Measurements from ENCODE around the gene PDE6A. TPM values are rescaled to one million over a fixed set of nuclear protein-coding genes. Genes with fewer than 3 reads are reported as not detected.

PDE6A gene
- total and polyA plus RNA-seq, 2 of the 8 experiments (the other 6 are each of a cell fraction or from before 2014, with no cell fraction given) = not detected

DNA sequence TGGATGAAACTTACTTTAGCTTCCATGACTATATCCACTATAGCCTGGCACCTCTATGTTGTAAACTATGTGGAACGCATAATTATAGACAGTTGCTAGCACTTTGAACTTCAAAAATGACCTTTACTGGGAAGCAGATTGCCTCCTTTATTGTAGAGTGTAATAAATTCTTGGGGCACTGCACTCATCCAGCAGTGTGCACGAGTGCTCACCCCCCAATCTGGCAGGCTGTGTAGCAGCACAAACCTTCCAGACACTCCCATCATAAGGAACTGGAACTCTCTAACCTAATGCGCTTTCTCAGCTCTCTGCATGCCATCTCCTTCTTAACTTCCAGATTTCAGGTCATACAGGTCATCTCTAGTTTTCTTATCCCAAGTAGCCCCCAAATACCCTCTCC is 1.5 kb upstream of the PDE6A start:
- Histone ChIP-seq H4K8ac (ENCODE audit: extremely low read depth, insufficient read depth, low read length) (no peak overlapping the region), H3K4ac (replicated peaks; ENCODE audit: insufficient read length, low read depth, low read length) (no peak overlapping the region), H2AK5ac (ENCODE audit: low read depth, low read length) (no peak overlapping the region), H3K27ac (ENCODE audit: low read depth, low read length) (no peak overlapping the region), H3K9me3 (ENCODE audit: insufficient read depth in 2 of 2, low read depth in 1 of 2, low read length in 1 of 2) (no peaks in the 10 kb centered on the region), H2BK15ac (ENCODE audit: low read length) (no peak overlapping the region), H4K5ac (ENCODE audit: insufficient read length, low read depth, low read length) (no peak overlapping the region), H3K4me2 (ENCODE audit: insufficient read depth in 1 of 2, low read depth in 2 of 2, low read length in 2 of 2) (no peak overlapping the region), H2BK12ac (ENCODE audit: low read depth, low read length) (no peak overlapping the region), H3K56ac (replicated peaks; ENCODE audit: insufficient read length, low read depth, low read length) (no peak overlapping the region), H3K27me3 (replicated peaks in 1 of 4; ENCODE audit: control insufficient read depth in 3 of 4, extremely low read depth in 1 of 4, insufficient read depth in 3 of 4, low read length in 3 of 4) (no peaks in the 10 kb centered on the region), H3K18ac (ENCODE audit: extremely low read depth, low read length) (no peak overlapping the region), H3K79me1 (ENCODE audit: low read depth, low read length) (no peaks in the 10 kb centered on the region), H3K79me2 (ENCODE audit: control insufficient read depth in 1 of 2, insufficient read depth in 2 of 2, low read length in 2 of 2) (no peaks in the 10 kb centered on the region), H2AFZ (ENCODE audit: low read length) (no peak overlapping the region), H3K4me1 (replicated peaks in 1 of 4; ENCODE audit: control insufficient read depth in 3 of 4, insufficient read depth in 4 of 4, low read length in 3 of 4) (no peaks in the 10 kb centered on the region), H2BK120ac (replicated peaks; ENCODE audit: low read depth, low read length) (no peak overlapping the region), H3K23me2 (ENCODE audit: low read depth, low read length) (no peaks in the 10 kb centered on the region), H3K14ac (ENCODE audit: insufficient read length) (no peak overlapping the region), H4K20me1 (replicated peaks in 1 of 2; ENCODE audit: control insufficient read depth in 1 of 2, insufficient read depth in 2 of 2, low read length in 2 of 2) (no peaks in the 10 kb centered on the region), H2BK5ac (ENCODE audit: low read depth, low read length) (no peak overlapping the region), H3K36me3 (ENCODE audit: control insufficient read depth in 2 of 4, insufficient read depth in 4 of 4, low read length in 3 of 4) (no peaks in the 10 kb centered on the region), H3K23ac (ENCODE audit: insufficient read length) (no peak overlapping the region), H3K4me3 (ENCODE audit: extremely low read depth in 1 of 4, insufficient read depth in 2 of 4, low read depth in 3 of 4, low read length in 4 of 4) (no peak overlapping the region), H2BK20ac (ENCODE audit: low read length) (no peak overlapping the region), H4K91ac (replicated peaks; ENCODE audit: insufficient read length, low read length) (no peak overlapping the region), H3K9ac (replicated peaks in 1 of 4; ENCODE audit: extremely low read depth in 1 of 4, low read depth in 3 of 4, low read length in 3 of 4) (no peak overlapping the region)
- ChIA-PET POLR2A (ENCODE audit: partially characterized antibody) (no interaction called here), CTCF (ENCODE audit: partially characterized antibody) (interaction anchor here (0.5 to 9.8 kb wide), 12 partner anchors 9 to 328 kb away, joined by 3 to 104 read pairs (median 5); partner anchors contain the start of gene SLC26A2)
- DNase-seq (ENCODE audit: low read depth in 1 of 2, low spot score in 2 of 2) = no peak
- 87% methylated on average over 3 of the region's 3 CpGs; no CpG with 5 or more reads in 1 of the 2 experiments for WGBS, 2 experiments (ENCODE audit: extremely low coverage in 1 of 2, insufficient coverage in 1 of 2, insufficient read length in 1 of 2, insufficient replicate concordance in 2 of 2, low coverage in 1 of 2, low lambda C conversion rate in 2 of 2, missing lambda C conversion rate in 1 of 2)
- FAIRE-seq = no peak
- TF ChIP-seq HDAC6 (IDR thresholded peaks at IDR 0.05; ENCODE audit: low read depth, low read length) (no peak), SUZ12 (IDR thresholded peaks at IDR 0.05; ENCODE audit: low read length) (no peak), TBP (IDR thresholded peaks at IDR 0.05; ENCODE audit: low read depth, low read length) (no peak)
- TF ChIP-seq, protein P1, sequence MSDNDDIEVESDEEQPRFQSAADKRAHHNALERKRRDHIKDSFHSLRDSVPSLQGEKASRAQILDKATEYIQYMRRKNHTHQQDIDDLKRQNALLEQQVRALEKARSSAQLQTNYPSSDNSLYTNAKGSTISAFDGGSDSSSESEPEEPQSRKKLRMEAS (IDR thresholded peaks at IDR 0.05) = no peak
- TF ChIP-seq, protein P2, sequence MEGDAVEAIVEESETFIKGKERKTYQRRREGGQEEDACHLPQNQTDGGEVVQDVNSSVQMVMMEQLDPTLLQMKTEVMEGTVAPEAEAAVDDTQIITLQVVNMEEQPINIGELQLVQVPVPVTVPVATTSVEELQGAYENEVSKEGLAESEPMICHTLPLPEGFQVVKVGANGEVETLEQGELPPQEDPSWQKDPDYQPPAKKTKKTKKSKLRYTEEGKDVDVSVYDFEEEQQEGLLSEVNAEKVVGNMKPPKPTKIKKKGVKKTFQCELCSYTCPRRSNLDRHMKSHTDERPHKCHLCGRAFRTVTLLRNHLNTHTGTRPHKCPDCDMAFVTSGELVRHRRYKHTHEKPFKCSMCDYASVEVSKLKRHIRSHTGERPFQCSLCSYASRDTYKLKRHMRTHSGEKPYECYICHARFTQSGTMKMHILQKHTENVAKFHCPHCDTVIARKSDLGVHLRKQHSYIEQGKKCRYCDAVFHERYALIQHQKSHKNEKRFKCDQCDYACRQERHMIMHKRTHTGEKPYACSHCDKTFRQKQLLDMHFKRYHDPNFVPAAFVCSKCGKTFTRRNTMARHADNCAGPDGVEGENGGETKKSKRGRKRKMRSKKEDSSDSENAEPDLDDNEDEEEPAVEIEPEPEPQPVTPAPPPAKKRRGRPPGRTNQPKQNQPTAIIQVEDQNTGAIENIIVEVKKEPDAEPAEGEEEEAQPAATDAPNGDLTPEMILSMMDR (IDR thresholded peaks at IDR 0.05; ENCODE audit: control extremely low read depth in 1 of 3, insufficient read depth in 1 of 3, low read depth in 1 of 3, low read length in 3 of 3) = no peak
